K562 (cell line): Measurements from ENCODE around the gene ARHGAP18. TPM values are rescaled to one million over a fixed set of nuclear protein-coding genes. Genes with fewer than 3 reads are reported as not detected.

Source experiments
- BHLHE40 ChIP-seq: IDR thresholded peaks from 2 replicates; pipeline ENCODE4 v1.6.1; 2011; ENCODE audit warnings: low read length, improper control_type of control experiment
- BRD4 ChIP-seq: fragments of 200-600 bp; sonication (generic); IDR thresholded peaks from 2 replicates; pipeline ENCODE4 v1.6.1; 2017; ENCODE audit warnings: inconsistent platforms
- CBX3 ChIP-seq, 2 experiments: IDR thresholded peaks; 1 replicate in 1 of 2; 2 replicates in 1 of 2; pipeline ENCODE4 v1.6.1; 2012; ENCODE audit warnings: inconsistent platforms in 2 of 2, low read length in 2 of 2, borderline replicate concordance in 1 of 2, control low read depth in 1 of 2
- CEBPG ChIP-seq, 3 experiments: fragments of 200-800 bp in 1 of 3; sonication (Bioruptor generic) in 1 of 3; sonication (generic) in 1 of 3; formaldehyde crosslinking in 1 of 3; IDR thresholded peaks in 2 of 3; conservative IDR thresholded peaks in 1 of 3; 2 replicates each; pipeline versions ENCODE4 v1.6.1 to v1.8.0; 2016 to 2022; ENCODE audit warnings: missing compliant biosample characterization in 2 of 3, missing genetic modification characterization in 2 of 3, mild to moderate bottlenecking in 1 of 3, missing genetic modification reagents in 1 of 3
- CREB1 ChIP-seq, 2 experiments: sonication (generic) in 1 of 2; formaldehyde crosslinking in 1 of 2; IDR thresholded peaks; 2 replicates each; pipeline versions ENCODE4 v1.6.1 to v1.8.0; 2012 to 2022; ENCODE audit warnings: inconsistent platforms in 1 of 2, mild to moderate bottlenecking in 1 of 2, missing genetic modification reagents in 1 of 2, moderate library complexity in 1 of 2
- FOSL1 ChIP-seq: fragments of 200-800 bp; sonication (Bioruptor generic); conservative IDR thresholded peaks from 2 replicates; pipeline ENCODE4 v1.6.1; 2016; ENCODE audit warnings: missing genetic modification characterization, missing compliant biosample characterization
- HDAC3 ChIP-seq: fragments of 450-650 bp; IDR thresholded peaks from 2 replicates; pipeline ENCODE4 v1.6.1; 2018; ENCODE audit warnings: borderline replicate concordance, mild to moderate bottlenecking, moderate library complexity; ENCODE audit not compliant: partially characterized antibody
- HNRNPK ChIP-seq: fragments of 200-400 bp; formaldehyde crosslinking; IDR thresholded peaks from one replicate; pipeline ENCODE4 v1.6.1; 2018; ENCODE audit warnings: mild to moderate bottlenecking, low read depth, low read length; ENCODE audit not compliant: poor library complexity, severe bottlenecking
- HSF4 ChIP-seq: fragments of 250-450 bp; sonication (Bioruptor Pico); IDR thresholded peaks from 2 replicates; pipeline ENCODE4 v2.1.2; 2022; ENCODE audit warnings: mild to moderate bottlenecking, moderate library complexity, borderline replicate concordance
- MLX ChIP-seq, 2 experiments: fragments of 450-650 bp in 1 of 2; sonication (generic) in 1 of 2; formaldehyde crosslinking; conservative IDR thresholded peaks; 2 replicates each; pipeline versions ENCODE4 v1.4.0 to v1.8.1; 2020 to 2022; ENCODE audit warnings: mild to moderate bottlenecking in 1 of 2, missing genetic modification reagents in 1 of 2
- MNT ChIP-seq, 2 experiments: fragments of 450-650 bp; conservative IDR thresholded peaks; 2 replicates each; pipeline ENCODE4 v1.6.1; 2017; ENCODE audit warnings: mild to moderate bottlenecking in 2 of 2, moderate library complexity in 2 of 2
- NR2F6 ChIP-seq: fragments of 450-650 bp; formaldehyde crosslinking; IDR thresholded peaks from 2 replicates; pipeline ENCODE4 v1.4.0; 2020; ENCODE audit warnings: mild to moderate bottlenecking
- POLR2H ChIP-seq: IDR thresholded peaks from 2 replicates; pipeline ENCODE4 v1.6.1; 2016; ENCODE audit warnings: missing genetic modification characterization, low read depth, mild to moderate bottlenecking, control low read depth, missing compliant biosample characterization, moderate library complexity
- PPARD ChIP-seq: fragments of 250-450 bp; sonication (Bioruptor Pico); IDR thresholded peaks from 2 replicates; pipeline ENCODE4 v1.8.0; 2022; ENCODE audit warnings: inconsistent platforms, mild to moderate bottlenecking, moderate library complexity
- TSC22D4 ChIP-seq: fragments of 450-650 bp; IDR thresholded peaks from 2 replicates; pipeline ENCODE4 v1.6.1; 2016; ENCODE audit warnings: missing genetic modification characterization, missing biosample characterization, control low read depth
- ZNF324 ChIP-seq: fragments of 250-450 bp; sonication (Bioruptor Pico); IDR thresholded peaks from 2 replicates; pipeline ENCODE4 v1.4.0; 2020; ENCODE audit warnings: mild to moderate bottlenecking
- polyA plus RNA-seq, 8 experiments: library from polyadenylated mRNA; depleted of rRNA in 4 of 8; stranded (reverse) in 5 of 8; unstranded in 3 of 8; fragments of >200 nt; fragmentation: Nextera tagmentation in 2 of 8; fragmentation: Illumina TruSeq in 1 of 8; extraction: Ambion mirVana in 2 of 8; extraction: Trizol in 1 of 8; gene quantifications; 2 replicates each; pipeline versions ENCODE4 v1.2.1 to v1.2.3, GENCODE V29; 2011 to 2014; ENCODE audit warnings: inconsistent platforms in 1 of 8, missing spikeins in 1 of 8
- total RNA-seq, 7 experiments: library from RNA; depleted of rRNA in 6 of 7; stranded (reverse); fragments of >200 nt in 6 of 7; fragmentation: Illumina TruSeq in 2 of 7; extraction: Trizol in 2 of 7; gene quantifications; 2 replicates each; pipeline versions ENCODE4 v1.2.1 to v1.2.3, GENCODE V29; 2011 to 2021; ENCODE audit warnings: low replicate concordance in 1 of 7
- TF ChIP-seq, protein P1 (sequence below): fragments of 450-650 bp; conservative IDR thresholded peaks from 2 replicates; pipeline ENCODE4 v1.6.1; 2016; ENCODE audit warnings: missing genetic modification characterization, low read depth, mild to moderate bottlenecking, control low read depth, missing compliant biosample characterization
- TF ChIP-seq, protein P2 (sequence below): fragments of 150-350 bp; IDR thresholded peaks from 2 replicates; pipeline ENCODE4 v1.6.1; 2014; ENCODE audit warnings: low read depth, mild to moderate bottlenecking, low read length, borderline replicate concordance

The ARHGAP18 gene
- total and polyA plus RNA-seq, 9 of the 15 experiments (the other 6 are each of a cell fraction or from before 2014, with no cell fraction given), result 13.3 to 29.7 (median 21.1) TPM

DNA sequence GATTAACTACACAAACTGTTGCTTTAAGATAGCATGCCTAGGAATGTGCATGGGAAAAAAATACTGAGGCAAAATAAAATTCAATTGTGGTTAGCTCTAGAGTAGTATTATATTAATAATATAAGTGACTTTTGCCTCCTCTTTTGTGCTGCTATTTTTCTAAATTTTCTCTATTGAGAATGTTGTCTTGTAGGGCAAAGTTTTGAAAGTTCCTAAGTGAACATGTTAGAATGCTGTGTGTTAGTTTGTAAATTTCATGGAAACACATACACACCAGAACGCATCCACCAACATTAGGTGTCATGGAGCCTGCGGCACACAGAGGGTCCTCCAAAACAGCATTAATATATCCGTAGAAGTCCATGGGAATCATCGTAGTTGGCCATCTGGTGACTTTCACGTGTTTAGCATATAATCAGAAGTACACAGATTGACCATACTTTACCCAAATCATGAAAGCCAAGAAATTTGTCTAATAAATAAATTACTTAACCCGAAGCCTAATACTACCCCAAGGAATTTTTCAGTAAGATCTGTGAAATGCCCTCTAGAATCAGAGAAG is 25.6 kb downstream of the ARHGAP18 start (continued):
- 0 out of 2 replicates have a peak, but pooled peaks have one; percentile 15 for TF ChIP-seq ZNF324 (CRISPR knock-in tag)
- TF ChIP-seq HSF4 (CRISPR knock-in tag), result no peak
- 0 out of 2 replicates have a peak, but pooled peaks have one; percentile 9 for TF ChIP-seq BRD4
- no peak for TF ChIP-seq CBX3 (IDR thresholded peaks at IDR 0.05; ENCODE audit: borderline replicate concordance in 1 of 2, low read length in 2 of 2)
- no peak for TF ChIP-seq MLX (CRISPR knock-in tag; conservative IDR thresholded peaks at IDR 0.05)
- TF ChIP-seq CEBPG (CRISPR knock-in tag; IDR thresholded peaks at IDR 0.05), result no peak
- 0 out of 4 replicates have a peak, but pooled peaks of 1 of the 2 experiments have one; percentile 10 for TF ChIP-seq CEBPG (tag; conservative IDR thresholded peaks at IDR 0.05 in 1 of 2, IDR thresholded peaks at IDR 0.05 in 1 of 2)
- TF ChIP-seq TSC22D4 (tag), result no peak
- TF ChIP-seq MNT (conservative IDR thresholded peaks at IDR 0.05), result peak in 1 of 2 experiments; percentile 22; a peak in 1 of 4 replicates
- peak; percentile 2 for TF ChIP-seq HDAC3
- TF ChIP-seq, protein P1, sequence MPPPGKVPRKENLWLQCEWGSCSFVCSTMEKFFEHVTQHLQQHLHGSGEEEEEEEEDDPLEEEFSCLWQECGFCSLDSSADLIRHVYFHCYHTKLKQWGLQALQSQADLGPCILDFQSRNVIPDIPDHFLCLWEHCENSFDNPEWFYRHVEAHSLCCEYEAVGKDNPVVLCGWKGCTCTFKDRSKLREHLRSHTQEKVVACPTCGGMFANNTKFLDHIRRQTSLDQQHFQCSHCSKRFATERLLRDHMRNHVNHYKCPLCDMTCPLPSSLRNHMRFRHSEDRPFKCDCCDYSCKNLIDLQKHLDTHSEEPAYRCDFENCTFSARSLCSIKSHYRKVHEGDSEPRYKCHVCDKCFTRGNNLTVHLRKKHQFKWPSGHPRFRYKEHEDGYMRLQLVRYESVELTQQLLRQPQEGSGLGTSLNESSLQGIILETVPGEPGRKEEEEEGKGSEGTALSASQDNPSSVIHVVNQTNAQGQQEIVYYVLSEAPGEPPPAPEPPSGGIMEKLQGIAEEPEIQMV, result 0 out of 2 replicates have a peak, but pooled peaks have one; percentile 9
- TF ChIP-seq FOSL1, result peak; percentile 79
- TF ChIP-seq, protein P2, sequence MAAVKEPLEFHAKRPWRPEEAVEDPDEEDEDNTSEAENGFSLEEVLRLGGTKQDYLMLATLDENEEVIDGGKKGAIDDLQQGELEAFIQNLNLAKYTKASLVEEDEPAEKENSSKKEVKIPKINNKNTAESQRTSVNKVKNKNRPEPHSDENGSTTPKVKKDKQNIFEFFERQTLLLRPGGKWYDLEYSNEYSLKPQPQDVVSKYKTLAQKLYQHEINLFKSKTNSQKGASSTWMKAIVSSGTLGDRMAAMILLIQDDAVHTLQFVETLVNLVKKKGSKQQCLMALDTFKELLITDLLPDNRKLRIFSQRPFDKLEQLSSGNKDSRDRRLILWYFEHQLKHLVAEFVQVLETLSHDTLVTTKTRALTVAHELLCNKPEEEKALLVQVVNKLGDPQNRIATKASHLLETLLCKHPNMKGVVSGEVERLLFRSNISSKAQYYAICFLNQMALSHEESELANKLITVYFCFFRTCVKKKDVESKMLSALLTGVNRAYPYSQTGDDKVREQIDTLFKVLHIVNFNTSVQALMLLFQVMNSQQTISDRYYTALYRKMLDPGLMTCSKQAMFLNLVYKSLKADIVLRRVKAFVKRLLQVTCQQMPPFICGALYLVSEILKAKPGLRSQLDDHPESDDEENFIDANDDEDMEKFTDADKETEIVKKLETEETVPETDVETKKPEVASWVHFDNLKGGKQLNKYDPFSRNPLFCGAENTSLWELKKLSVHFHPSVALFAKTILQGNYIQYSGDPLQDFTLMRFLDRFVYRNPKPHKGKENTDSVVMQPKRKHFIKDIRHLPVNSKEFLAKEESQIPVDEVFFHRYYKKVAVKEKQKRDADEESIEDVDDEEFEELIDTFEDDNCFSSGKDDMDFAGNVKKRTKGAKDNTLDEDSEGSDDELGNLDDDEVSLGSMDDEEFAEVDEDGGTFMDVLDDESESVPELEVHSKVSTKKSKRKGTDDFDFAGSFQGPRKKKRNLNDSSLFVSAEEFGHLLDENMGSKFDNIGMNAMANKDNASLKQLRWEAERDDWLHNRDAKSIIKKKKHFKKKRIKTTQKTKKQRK, result no peak
- 0 out of 2 replicates have a peak, but pooled peaks have one; percentile 38 for TF ChIP-seq BHLHE40
- TF ChIP-seq POLR2H (tag), result peak; percentile 59; the same call in 1 of the 2 replicates
- TF ChIP-seq HNRNPK, result no peak
- TF ChIP-seq NR2F6, result no peak
- no peak for TF ChIP-seq PPARD (CRISPR knock-in tag)
- no peak for TF ChIP-seq CREB1 (IDR thresholded peaks at IDR 0.05)
- no peak for TF ChIP-seq CREB1 (CRISPR knock-in tag; IDR thresholded peaks at IDR 0.05)
